PC-3 (cell line): Measurements from ENCODE around the gene ASIP. TPM values are rescaled to one million over a fixed set of nuclear protein-coding genes. Genes with fewer than 3 reads are reported as not detected.

Source experiments
- ATAC-seq: fragments of 200-7000 bp; cut with Tn5 transposase; 2 replicates; pipeline ENCODE4 v1.9.1; 2020; ENCODE audit warnings: mild to moderate bottlenecking, moderate library complexity
- BruUV-seq: library from RNA; stranded (reverse); fragments of 400-500 nt; replicated peaks from 2 replicates; lab custom pipeline; 2021; lab: Mats Ljungman, UMichigan
- CTCF ChIA-PET: fragments of 300-600 bp; sonication (Branson Sonifier 250); formaldehyde crosslinking; loops from one replicate; lab custom pipeline; 2022; ENCODE audit warnings: antibody characterized with exemption; lab: Charles Lee
- POLR2A ChIA-PET: fragments of 300-600 bp; sonication (Branson Sonifier 250); formaldehyde crosslinking; loops from one replicate; lab custom pipeline; 2022; ENCODE audit warnings: antibody characterized with exemption; ENCODE audit not compliant: unreplicated experiment; lab: Charles Lee
- DNase-seq: peaks from one replicate; pipeline ENCODE4 v3.0.0-alpha.2; 2015
- H2AFZ ChIP-seq: fragments of 300-600 bp; sonication (generic); 2 replicates; pipeline ENCODE4 v1.6.0; 2016; ENCODE audit warnings: antibody characterized with exemption, low read length
- H3F3A ChIP-seq: fragments of 300-600 bp; sonication (generic); one replicate; pipeline ENCODE4 v1.6.0; 2017; ENCODE audit warnings: antibody characterized with exemption, low read length, control low read depth, mild to moderate bottlenecking; ENCODE audit not compliant: unreplicated experiment
- H3K27ac ChIP-seq: fragments of 300-600 bp; sonication (generic); 2 replicates; pipeline ENCODE4 v1.5.1; 2016; ENCODE audit warnings: mild to moderate bottlenecking, low read length
- H3K27me3 ChIP-seq: fragments of 300-600 bp; sonication (generic); 2 replicates; pipeline ENCODE4 v1.6.1; 2016; ENCODE audit warnings: low read length, mixed read lengths
- H3K36me3 ChIP-seq: fragments of 300-600 bp; sonication (generic); 2 replicates; pipeline ENCODE4 v1.6.1; 2016; ENCODE audit warnings: low read depth, mixed run types, low read length, mixed read lengths
- H3K4me1 ChIP-seq: fragments of 300-600 bp; sonication (generic); 2 replicates; pipeline ENCODE4 v1.5.1; 2016; ENCODE audit warnings: low read length; ENCODE audit not compliant: insufficient read depth
- H3K4me2 ChIP-seq: fragments of 300-600 bp; sonication (generic); 2 replicates; pipeline ENCODE4 v1.6.0; 2016; ENCODE audit warnings: low read length
- H3K4me3 ChIP-seq: fragments of 300-600 bp; sonication (generic); 2 replicates; pipeline ENCODE4 v1.5.1; 2016; ENCODE audit warnings: mild to moderate bottlenecking, low read length, mixed read lengths
- H3K79me2 ChIP-seq: fragments of 300-600 bp; sonication (generic); 2 replicates; pipeline ENCODE4 v1.6.1; 2017; ENCODE audit warnings: low read length, mixed read lengths
- H3K9ac ChIP-seq: fragments of 300-600 bp; sonication (generic); 2 replicates; pipeline ENCODE4 v1.6.0; 2016; ENCODE audit warnings: mild to moderate bottlenecking, low read length
- H3K9me2 ChIP-seq: fragments of 300-600 bp; sonication (generic); replicated peaks from 2 replicates; pipeline ENCODE4 v1.6.1; 2016; ENCODE audit warnings: mixed run types, low read length, mixed read lengths
- H3K9me3 ChIP-seq: fragments of 300-600 bp; sonication (generic); 2 replicates; pipeline ENCODE4 v1.6.1; 2016; ENCODE audit warnings: low read length, mixed read lengths
- H4K20me1 ChIP-seq: fragments of 300-600 bp; sonication (generic); 2 replicates; pipeline ENCODE4 v1.6.1; 2016; ENCODE audit warnings: low read length, mixed read lengths
- CTCF ChIP-seq: fragments of 300-600 bp; sonication (generic); conservative IDR thresholded peaks from 2 replicates; pipeline ENCODE4 v1.5.1; 2017; ENCODE audit warnings: antibody characterized with exemption, low read depth, mild to moderate bottlenecking, low read length
- EZH2 ChIP-seq: fragments of 300-600 bp; sonication (generic); IDR thresholded peaks from one replicate; pipeline ENCODE4 v1.6.1; 2017; ENCODE audit warnings: antibody characterized with exemption, mild to moderate bottlenecking, low read length; ENCODE audit not compliant: unreplicated experiment
- EZH2phosphoT487 ChIP-seq: fragments of 300-600 bp; sonication (generic); IDR thresholded peaks from 2 replicates; pipeline ENCODE4 v1.6.1; 2018; ENCODE audit warnings: mild to moderate bottlenecking, antibody characterized with exemption, low read length, borderline replicate concordance
- intact Hi-C: fragments of 100-400 bp; cut with micrococcal nuclease; formaldehyde crosslinking; loops from 2 replicates; pipeline ENCODE4 v1.9.0; 2023
- total RNA-seq: library from RNA; depleted of rRNA; stranded (reverse); fragments of >200 nt; gene quantifications from 2 replicates; pipeline ENCODE4 v1.2.3, GENCODE V29; 2014

Gene ASIP
- total RNA-seq, 1 experiment from 2014 or later: not detected

- no peak overlapping the region for H2AFZ ChIP-seq
- no peaks in the 10 kb centered on the region for H3F3A ChIP-seq
- H4K20me1 ChIP-seq: no peaks in the 10 kb centered on the region
- H3K4me3 ChIP-seq: no peak overlapping the region
- no peaks in the 10 kb centered on the region for H3K9me2 ChIP-seq
- ChIA-PET CTCF (interaction anchor here (0.8 kb wide), 1 partner anchor 64 kb away, joined by 4 read pairs; no protein-coding TSS in a partner anchor), POLR2A (no interaction called here)
- H3K4me2 ChIP-seq: no peak overlapping the region
- H3K4me1 ChIP-seq: no peaks in the 10 kb centered on the region
- no peak overlapping the region for H3K9ac ChIP-seq
- H3K79me2 ChIP-seq: no peaks in the 10 kb centered on the region
- ATAC-seq (no peak), DNase-seq (no peak)
- H3K9me3 ChIP-seq: no peaks in the 10 kb centered on the region
- no peaks in the 10 kb centered on the region for H3K27me3 ChIP-seq
- BruUV-seq: no TSS peak
- TF ChIP-seq EZH2: no peak
- TF ChIP-seq EZH2phosphoT487: no peak
- no peak for TF ChIP-seq CTCF
- no peaks in the 10 kb centered on the region for H3K36me3 ChIP-seq
- H3K27ac ChIP-seq: no peak overlapping the region
- intact Hi-C loops: loop anchor here (2.0 to 5.0 kb wide), 2 partner anchors 64 to 267 kb away; no protein-coding TSS in a partner anchor
Measured at GRCh38 chr20:34254979-34255378, 13.8 kb downstream of the ASIP start.

GRCh38 chr20:34256629-34257124, 15.5 kb downstream of the ASIP start:
- TF ChIP-seq EZH2phosphoT487 (no peak), EZH2 (no peak), CTCF (no peak)
- no peaks in the 10 kb centered on the region for H3K79me2 ChIP-seq
- H3K36me3 ChIP-seq: no peaks in the 10 kb centered on the region
- H3K4me3 ChIP-seq: no peak overlapping the region
- no peaks in the 10 kb centered on the region for H3K9me2 ChIP-seq
- BruUV-seq: no TSS peak
- no peaks in the 10 kb centered on the region for H3K4me1 ChIP-seq
- H3K27me3 ChIP-seq: no peaks in the 10 kb centered on the region
- no peak for DNase-seq
- no peaks in the 10 kb centered on the region for H3K9me3 ChIP-seq
- H3F3A ChIP-seq: no peaks in the 10 kb centered on the region
- H3K9ac ChIP-seq: no peak overlapping the region
- no peaks in the 10 kb centered on the region for H4K20me1 ChIP-seq
- H3K4me2 ChIP-seq: no peak overlapping the region
- no peak overlapping the region for H2AFZ ChIP-seq
- POLR2A ChIA-PET: no interaction called here
- no peak for ATAC-seq
- no peak overlapping the region for H3K27ac ChIP-seq
- CTCF ChIA-PET: interaction anchor here (1.4 kb wide), 1 partner anchor 66 kb away, joined by 5 read pairs; no protein-coding TSS in a partner anchor
- intact Hi-C loops: loop anchor here (5.0 kb wide), 1 partner anchor 266 kb away; no protein-coding TSS in a partner anchor

- ChIA-PET POLR2A (no interaction called here), CTCF (no interaction called here)
- no peaks in the 10 kb centered on the region for H3K36me3 ChIP-seq
- DNase-seq (no peak), ATAC-seq (no peak)
- H3F3A ChIP-seq: no peaks in the 10 kb centered on the region
- H3K4me2 ChIP-seq: no peak overlapping the region
- no peaks in the 10 kb centered on the region for H4K20me1 ChIP-seq
- H3K9me2 ChIP-seq: no peaks in the 10 kb centered on the region
- H3K4me3 ChIP-seq: no peak overlapping the region
- H3K27me3 ChIP-seq: no peaks in the 10 kb centered on the region
- H3K9me3 ChIP-seq: no peaks in the 10 kb centered on the region
- no peaks in the 10 kb centered on the region for H3K79me2 ChIP-seq
- H2AFZ ChIP-seq: no peak overlapping the region
- no peak overlapping the region for H3K9ac ChIP-seq
- H3K27ac ChIP-seq: no peak overlapping the region
- intact Hi-C loops: no loop called here
- TF ChIP-seq CTCF (no peak), EZH2phosphoT487 (no peak), EZH2 (no peak)
- no TSS peak for BruUV-seq
- no peaks in the 10 kb centered on the region for H3K4me1 ChIP-seq
Measured at GRCh38 chr20:34260208-34260942, 19.2 kb downstream of the ASIP start.
